GM18519 (cell line): Measurements from ENCODE around the gene FBXW8.
A peak's percentile ranks its signal among the peaks of the same experiment; 100 is the strongest.

Source experiments
- ATAC-seq: cut with Tn5 transposase; IDR thresholded peaks from one replicate; pipeline ENCODE4 v1.9.1; 2021; ENCODE audit warnings: mild to moderate bottlenecking, moderate library complexity; ENCODE audit not compliant: unreplicated experiment, low FRiP score

FBXW8 gene

DNA sequence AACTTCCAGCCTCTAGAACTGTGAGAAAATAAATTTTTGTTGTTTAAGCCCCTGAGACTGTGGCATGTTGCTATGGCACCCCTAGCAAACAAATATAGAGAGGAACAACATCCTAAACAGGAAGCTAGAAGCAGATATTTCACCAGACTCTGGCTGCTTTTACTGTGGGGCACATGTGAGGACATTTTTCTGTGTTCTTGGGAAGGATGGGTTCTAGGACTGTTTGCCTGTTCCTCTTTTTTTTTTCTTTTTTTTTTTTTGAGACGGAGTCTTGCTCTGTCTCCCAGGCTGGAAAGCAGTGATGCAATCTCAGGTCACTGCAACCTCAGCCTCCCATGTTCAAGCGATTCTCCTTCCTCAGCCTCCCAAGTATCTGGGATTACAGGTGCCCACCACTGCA is 25.3 kb upstream of the FBXW8 start:
- ATAC-seq, result no peak

DNA sequence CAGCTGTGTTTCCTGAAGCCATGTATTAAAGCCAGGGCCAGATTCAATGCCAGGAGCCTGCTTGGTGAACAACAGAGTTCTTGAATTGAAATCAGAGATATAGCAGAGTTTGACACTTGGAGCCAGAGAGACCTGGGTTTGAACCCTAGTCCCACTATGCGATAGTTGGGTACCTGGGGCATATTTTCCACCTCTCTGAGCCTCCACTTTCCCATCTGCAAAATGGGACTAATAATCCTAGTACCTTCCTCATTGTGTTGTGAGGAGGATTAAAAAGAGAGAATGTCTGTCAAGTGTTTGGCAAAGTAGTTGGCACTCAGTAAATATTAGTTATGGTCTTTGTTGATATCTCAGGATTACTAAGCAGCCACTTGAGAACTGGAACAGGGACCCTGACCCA is 23.5 kb upstream of the FBXW8 start:
- no peak for ATAC-seq

DNA sequence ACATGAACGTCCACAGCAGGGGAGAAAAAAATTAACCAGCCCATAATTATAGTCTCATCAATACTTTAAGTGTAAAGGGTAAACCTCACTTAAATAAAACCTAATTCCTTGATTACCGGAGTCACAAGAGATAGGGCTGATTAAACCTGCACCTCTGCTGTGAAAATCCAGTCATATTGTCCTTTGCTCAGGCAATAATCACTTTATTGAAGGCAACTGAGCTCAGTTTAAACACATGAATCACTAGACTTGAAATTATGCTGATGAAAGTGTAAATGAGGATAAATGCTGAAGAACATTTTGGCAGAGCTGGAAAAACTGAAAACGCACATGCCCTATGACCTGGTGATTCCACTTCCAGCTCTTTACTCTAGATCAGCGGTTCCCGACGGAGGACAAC is 22.9 kb upstream of the FBXW8 start:
- ATAC-seq, result no peak

DNA sequence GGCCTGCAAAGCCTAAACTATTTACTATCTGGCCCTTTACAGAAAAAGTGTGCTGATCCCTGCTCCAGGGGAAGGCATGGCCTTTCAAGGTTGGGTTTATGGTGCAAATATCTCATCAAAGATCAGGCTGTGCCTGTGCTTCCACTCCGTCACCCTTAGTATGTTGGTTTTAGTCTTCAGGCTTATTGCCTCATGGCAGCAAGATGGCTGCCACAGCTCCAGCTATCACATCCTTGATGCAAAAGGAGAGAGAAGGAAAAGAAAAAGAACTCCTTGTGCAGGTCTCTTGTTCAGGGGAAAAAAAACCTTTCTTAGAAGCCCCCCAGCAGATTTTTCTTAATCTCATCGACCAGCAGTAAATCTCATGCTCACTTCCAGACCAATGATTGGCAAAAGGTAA is 20.4 kb upstream of the FBXW8 start:
- no peak for ATAC-seq

DNA sequence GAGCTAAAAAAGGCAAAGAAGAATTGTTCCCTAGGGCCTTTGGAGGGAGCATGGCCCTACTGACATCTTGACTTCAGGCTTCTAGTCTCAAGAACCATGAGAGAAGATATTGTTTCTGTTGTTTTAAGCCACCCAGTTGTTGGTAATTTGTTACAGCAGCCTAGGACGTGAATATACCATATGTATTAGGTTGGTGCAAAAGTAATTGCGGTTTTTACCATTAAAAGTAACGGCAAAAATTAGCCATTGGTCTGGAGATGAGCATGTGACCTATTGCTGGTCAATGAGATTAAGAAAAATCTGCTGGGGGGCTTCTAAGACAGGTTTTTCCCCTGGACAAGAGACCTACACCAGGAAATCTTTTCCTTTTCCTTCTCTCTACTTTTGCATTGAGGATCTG is 19.7 kb upstream of the FBXW8 start:
- ATAC-seq, result no peak

DNA sequence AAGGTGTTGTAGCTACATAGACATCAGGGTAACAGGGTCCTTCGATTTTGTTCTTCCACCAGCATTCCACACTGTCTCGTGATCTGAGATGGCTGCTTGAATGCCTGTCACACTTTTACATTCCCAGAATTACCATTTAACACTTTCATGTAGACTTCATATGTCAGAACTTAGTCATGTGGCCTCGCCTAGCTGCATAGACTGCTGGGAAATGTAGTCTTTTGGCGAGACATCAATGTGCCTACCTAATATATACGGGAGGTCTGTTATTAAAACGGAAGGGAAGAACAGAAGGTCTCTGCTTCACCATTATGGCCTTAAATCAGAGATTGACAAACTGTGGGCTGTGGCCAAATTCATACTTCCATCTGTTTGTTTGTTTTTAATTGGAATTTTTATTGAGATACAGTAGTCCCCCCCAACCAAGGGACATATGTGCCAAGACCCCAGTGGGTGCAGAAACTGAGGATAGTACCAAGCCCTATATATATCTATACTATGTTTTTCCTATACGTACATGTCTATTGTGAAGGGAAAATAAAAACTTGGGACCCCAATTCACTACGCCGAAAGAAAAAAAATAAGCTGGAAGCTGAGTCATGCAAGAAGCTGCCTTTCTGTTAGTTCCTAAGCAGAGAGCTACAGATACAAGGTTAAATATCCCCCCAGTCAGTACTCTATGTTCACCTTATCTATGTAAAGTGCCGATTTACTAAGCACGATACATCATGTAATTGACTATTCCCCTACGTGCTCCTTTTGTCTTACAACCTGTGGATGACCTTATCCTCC is 18.2 kb upstream of the FBXW8 start:
- ATAC-seq, result no peak

DNA sequence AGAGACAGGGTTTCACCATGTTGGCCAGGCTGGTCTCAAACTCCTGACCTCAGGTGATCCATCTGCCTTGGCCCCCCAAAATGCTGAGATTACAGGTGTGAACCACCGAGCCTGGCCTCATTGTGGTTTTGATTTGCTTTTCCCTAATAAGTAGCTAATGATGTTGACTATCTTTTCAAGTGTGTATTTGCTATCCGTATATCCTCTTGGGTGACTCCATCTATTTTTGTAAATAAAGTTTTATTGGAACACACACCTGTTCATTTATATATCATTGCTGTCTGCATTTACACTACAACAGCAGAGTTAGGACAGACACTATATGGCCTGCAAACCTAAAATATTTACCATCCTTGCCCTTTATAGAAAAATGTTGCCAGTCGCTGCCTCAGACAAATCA is 15.8 kb upstream of the FBXW8 start:
- ATAC-seq, result no peak

DNA sequence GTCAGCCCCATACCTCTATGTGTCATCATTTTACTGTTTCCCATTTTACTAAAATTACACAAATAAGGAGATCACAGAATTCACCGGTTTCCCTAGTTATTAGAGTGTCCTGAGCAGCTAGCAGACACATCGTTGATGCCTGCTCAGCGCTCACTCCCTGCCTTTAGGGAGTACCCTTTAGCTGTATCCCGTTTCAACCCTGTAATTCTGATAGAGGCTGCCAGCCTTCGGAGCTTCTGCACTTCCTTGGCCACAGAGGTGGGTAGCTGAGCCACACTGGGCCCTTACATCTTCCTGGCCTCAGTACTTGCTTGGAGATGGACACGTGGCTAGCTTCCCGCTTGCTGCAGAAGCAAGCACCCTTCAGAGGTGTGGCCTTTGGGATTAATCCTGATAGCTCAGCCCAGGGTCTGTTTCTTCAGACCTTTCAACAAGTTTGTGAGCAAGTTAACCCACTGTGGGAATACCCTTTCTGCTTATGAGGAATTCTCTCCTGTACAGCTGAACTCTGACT is 14.3 kb upstream of the FBXW8 start:
- ATAC-seq, result no peak

DNA sequence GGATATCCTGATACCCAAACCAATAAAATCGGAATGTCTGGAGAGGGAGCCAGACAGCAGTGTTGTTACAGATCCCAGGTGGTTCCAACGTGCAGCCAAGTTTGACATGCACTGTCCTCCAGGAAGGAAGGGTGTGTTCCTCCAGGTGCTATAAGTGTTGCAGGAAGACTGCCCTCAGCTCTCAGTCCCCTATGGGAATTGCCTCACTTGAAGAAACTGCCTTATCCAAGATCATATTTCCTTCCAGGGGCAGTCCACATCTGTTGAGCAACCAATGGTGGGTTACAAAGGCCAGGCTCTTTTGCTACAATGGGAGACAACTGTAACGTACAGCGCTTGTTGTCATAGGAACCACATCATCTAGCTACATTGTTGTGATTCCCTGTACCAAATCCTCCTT is 13.3 kb upstream of the FBXW8 start:
- no peak for ATAC-seq

DNA sequence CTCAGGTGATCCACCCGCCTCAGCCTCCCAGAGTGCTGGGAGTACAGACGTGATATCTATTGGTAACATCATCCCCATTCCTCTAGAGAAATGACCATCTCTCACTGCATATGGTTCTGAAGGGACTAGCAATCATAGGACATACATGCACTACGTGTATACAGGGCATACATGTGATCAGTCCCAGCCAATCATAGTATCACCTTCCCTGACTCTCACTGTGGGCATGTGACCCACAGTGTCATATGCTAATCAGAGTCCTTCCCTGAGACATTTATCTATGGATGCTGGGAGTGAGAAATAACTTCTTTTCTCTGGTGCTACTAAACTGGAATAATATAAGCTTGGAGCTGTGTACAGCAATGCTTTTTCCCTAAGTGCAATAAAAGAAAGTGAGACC is 12.1 kb upstream of the FBXW8 start:
- no peak for ATAC-seq

DNA sequence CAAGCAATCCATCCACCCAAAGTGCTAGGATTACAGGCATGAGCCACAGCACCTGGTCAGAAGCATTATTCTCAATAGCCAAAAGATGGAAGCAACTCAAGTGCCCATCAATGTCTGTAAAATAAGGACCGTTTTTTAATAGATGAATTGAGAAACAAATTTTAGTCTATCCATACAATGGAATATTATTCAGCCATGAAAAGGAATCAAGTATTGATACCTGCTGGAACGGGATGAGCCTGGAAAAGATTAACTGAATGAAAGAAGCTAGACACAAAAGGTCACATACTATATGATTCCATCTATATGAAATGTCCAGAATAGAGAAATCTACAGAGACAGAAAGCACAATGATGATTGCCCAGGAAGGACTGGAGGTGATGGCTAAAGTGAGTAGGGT is 9.1 kb upstream of the FBXW8 start:
- no peak for ATAC-seq

DNA sequence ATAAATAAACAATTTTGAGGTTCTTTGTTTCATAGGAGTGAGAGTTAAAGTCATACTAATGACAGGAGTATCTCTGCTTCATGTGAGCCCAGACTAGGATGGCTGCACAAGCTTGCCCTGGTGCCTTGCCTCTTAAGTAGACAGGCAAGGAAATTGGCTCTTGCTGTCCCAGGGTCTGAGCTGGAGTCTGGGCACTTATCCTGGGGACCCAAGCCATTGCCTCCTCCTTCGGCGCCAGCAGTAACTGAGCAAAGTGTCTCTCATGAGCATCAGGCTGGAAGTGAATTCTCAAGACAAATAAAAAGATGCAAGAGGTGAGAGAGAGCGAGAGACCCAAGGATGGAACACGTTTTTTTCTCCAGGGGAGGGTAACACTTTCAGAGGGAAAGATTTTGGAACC is 6.9 kb upstream of the FBXW8 start:
- ATAC-seq, result no peak

DNA sequence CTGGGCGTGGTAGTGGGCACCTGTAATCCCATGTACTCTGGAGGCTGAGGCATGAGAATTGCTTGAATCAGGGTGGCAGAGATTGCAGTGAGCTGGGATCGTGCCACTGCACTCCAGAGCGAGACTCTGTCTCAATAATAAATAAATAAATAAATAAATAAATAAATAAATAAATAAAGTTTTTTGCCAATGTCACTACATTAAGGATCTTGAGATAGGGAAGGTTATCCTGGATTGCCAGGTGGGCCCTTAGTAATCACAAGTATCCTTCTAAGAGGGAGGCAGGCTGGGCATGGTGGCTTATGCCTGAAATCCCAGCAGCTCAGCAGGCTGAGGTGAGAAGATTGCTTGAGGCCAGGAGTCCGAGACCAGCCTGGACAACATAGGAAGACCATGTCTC is 4.5 kb upstream of the FBXW8 start:
- no peak for ATAC-seq

DNA sequence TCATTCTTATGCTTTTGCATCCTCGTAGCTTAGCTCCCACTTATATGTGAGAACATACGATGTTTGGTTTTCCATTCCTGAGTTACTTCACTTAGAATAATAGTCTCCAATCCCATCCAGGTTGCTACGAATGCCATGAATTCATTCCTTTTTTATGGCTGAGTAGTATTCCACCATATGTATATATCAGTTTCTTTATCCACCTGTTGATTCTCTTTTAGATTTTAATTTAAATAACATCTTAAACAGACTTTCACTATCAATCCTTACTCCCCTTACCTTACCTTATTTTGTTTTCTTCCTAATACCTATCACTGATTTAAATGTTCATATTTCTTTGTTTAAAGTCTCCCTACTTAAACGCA is 488 bp upstream of the FBXW8 start:
- ATAC-seq, result no peak

DNA sequence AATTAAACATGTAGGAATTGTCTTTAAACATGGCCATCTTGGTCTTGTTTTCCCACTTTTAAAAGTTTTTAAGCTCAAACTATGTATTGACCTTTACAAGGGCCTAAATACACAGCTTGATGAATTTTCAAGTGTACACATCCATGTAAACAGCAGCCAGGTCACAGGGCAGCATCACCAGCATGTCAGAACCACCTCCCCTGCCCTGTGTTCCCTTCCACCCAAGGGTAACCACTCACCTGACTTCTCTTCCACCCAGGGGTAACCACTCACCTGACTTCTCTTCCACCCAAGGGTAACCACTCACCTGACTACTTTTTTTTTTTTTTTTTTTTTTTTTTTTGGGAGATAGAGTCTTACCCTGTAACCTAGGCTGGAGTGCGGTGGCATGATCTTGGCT is 4.6 kb downstream of the FBXW8 start:
- no peak for ATAC-seq

DNA sequence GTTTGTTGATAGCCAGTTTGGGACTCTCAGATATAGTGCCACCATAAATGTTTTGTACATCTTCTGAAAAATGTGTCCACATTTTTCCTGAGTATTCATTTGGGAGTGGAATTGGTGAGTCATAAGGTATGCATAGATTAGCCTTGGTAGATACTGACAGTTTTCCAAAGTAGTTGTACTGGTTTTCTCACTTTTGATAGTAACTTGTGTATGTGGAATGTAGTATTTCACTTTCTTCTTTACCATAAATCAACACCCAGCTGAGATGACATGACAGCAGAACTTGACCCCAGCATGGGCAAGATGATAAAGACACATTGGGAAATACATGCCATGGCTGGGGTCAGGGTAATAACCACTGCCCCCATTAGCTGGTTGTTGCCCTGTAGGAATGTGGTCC is 5.4 kb downstream of the FBXW8 start:
- no peak for ATAC-seq

DNA sequence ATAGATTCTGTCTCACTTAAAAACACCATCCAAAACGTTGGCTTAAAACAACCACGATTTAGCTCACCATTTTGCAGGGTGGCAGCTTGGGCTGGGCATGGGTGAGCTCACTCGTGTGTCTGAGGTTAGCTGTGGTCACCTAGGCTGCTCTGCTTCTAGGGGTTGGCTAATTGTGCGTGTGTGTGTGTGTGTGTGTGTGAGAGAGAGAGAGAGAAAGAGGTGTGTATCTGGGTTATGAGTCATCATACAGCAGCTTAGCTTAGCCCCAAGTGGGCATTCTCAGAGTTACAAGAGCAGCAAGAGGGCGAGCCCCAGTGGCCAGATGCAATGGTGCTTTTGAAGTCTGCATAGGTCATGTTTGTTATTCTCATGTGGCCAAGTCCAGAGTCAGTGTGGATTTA is 6.0 kb downstream of the FBXW8 start:
- ATAC-seq, result peak; percentile 94

DNA sequence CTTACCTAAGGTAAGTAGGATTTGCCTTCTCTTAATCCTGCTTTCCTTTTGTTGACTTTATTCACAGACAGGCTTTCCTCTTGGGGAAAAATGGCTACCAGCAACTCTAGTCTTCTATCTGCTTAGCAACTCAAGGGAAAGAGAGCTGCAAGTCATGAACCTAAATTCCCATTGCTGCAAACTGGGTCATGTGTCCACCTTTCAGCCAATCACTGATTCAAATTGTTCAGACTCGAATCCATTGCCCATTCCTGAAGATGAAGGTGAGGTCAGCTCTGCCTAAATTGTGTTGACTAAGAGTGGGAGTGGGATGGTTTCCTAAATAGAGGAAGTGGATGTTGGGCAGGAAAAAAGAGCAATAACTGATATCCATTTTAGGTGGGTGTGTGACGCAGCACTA is 7.7 kb downstream of the FBXW8 start:
- no peak for ATAC-seq

DNA sequence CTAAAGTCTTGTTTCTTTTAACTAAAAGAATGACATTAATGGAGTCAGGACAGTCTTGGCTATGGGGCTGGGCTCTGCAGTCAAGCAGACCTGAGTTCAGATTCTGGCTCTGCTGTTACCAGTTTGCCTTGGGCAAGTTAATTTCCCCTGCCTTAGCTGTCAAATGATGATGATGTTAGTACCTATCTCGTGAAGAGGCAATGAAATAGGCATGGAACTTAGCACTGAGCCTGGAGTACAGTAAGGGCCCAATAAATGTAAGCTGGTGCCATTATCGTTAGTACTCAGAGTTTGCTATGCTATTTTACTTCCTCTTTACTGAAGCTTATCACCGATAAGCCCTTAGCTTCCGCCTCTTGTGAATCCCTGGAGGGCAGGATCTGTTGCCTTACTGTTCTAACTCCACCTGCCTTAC is 8.5 kb downstream of the FBXW8 start:
- ATAC-seq, result no peak

DNA sequence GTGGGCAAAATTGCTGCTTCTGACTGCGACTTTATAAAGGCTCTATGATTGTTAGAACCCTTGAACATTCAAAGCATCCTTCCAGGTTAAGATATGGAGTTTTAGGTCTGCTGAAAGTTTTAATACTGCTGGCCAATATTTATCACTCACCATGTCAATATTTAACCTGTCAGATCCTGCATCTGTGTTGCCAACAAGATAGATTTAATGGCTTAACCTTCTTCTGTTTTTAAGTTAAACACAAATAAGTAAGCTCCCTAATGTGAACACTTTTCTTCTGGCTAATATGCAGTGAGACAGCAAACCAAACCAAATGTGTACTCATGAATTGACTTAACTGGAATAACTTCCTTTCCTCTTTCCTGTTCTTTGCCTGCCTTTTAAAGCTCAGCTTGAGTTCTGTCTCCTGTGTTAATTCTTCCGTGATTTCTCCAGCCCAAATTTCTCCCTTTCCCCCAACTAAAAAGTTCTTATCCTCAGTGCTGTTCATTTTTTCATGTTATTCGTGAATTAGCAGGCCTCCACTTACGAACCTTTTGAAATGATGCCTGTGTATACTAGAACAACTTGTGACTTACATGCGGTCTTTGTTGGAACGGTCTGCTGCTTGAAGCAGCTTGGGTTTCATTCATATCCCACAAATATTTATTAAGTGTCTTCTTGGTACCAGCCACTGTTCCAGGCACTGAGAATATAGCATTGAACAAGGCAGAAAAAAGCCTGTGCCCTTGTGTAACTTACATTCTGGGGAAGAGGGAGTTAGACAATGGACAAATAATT is 9.1 kb downstream of the FBXW8 start:
- no peak for ATAC-seq

DNA sequence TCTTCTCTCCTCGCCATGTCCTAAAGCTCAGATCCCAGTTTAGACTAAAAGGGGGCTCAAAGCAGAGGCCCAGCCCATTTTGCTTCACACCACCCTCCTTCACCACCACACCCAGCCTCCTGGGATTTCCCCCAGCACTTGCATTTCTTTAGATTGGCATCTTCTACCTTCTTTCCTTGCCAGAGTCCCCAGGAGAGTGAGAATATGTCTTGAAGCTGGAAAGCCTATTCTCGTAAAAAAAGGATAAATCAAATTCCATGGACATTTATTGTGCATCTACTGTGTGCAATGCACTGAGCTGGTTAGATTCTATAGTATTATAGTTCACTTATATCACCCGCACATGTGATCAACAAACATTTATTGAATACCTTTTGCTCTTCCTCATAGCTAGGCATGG is 10.2 kb downstream of the FBXW8 start:
- ATAC-seq, result no peak
